Measurements from ENCODE around the gene HSF2BP. TPM values are rescaled to one million over a fixed set of nuclear protein-coding genes. Genes with fewer than 3 reads are reported as not detected.

HSF2BP gene
- polyA plus RNA-seq, 1 experiment, result 1.1 TPM

GRCh38 chr21:43658088-43658741 is 1.1 kb downstream of the HSF2BP start:
- Histone ChIP-seq H3K27ac (ENCODE audit: low read depth, low read length) (no peak overlapping the region), H3K27me3 (ENCODE audit: control insufficient read depth, insufficient read depth, low read length) (no peaks in the 10 kb centered on the region), H3K9me3 (ENCODE audit: control insufficient read depth, insufficient read depth, low read length) (peaks cover 9% of the 10 kb centered on the region; the same call in 1 of the 2 replicates), H3K4me3 (ENCODE audit: low read depth, low read length) (no peak overlapping the region)
- TF ChIP-seq CTCF (IDR thresholded peaks at IDR 0.05; ENCODE audit: low read depth, low read length), result no peak
- no peak for DNase-seq (ENCODE audit: low read depth, low spot score)
- CTCF ChIA-PET, result interaction anchor here (0.6 kb wide), 1 partner anchor 131 kb away, joined by 3 read pairs; the partner anchor contains the start of gene RRP1
- POLR2A ChIA-PET, result interaction anchor here (1.6 kb wide), 1 partner anchor 70 kb away, joined by 5 read pairs; no protein-coding TSS in a partner anchor

- no peak for DNase-seq (ENCODE audit: low read depth, low spot score)
- Histone ChIP-seq H3K27ac (ENCODE audit: low read depth, low read length) (no peak overlapping the region), H3K4me3 (ENCODE audit: low read depth, low read length) (no peak overlapping the region), H3K9me3 (ENCODE audit: control insufficient read depth, insufficient read depth, low read length) (peaks cover 9% of the 10 kb centered on the region; the same call in 1 of the 2 replicates), H3K27me3 (ENCODE audit: control insufficient read depth, insufficient read depth, low read length) (no peaks in the 10 kb centered on the region)
- ChIA-PET CTCF (interaction anchor here (1.2 kb wide), 1 partner anchor 12 kb away, joined by 8 read pairs; no protein-coding TSS in a partner anchor), POLR2A (no interaction called here)
- no peak for TF ChIP-seq CTCF (IDR thresholded peaks at IDR 0.05; ENCODE audit: low read depth, low read length)
Observed at GRCh38 chr21:43657355-43658087, 1.8 kb downstream of the HSF2BP start.

- Histone ChIP-seq H3K27me3 (ENCODE audit: control insufficient read depth, insufficient read depth, low read length) (no peaks in the 10 kb centered on the region), H3K4me3 (ENCODE audit: low read depth, low read length) (no peak overlapping the region), H3K9me3 (ENCODE audit: control insufficient read depth, insufficient read depth, low read length) (peaks cover 9% of the 10 kb centered on the region; the same call in 1 of the 2 replicates), H3K27ac (ENCODE audit: low read depth, low read length) (no peak overlapping the region)
- POLR2A ChIA-PET, result no interaction called here
- DNase-seq (ENCODE audit: low read depth, low spot score), result no peak
- CTCF ChIA-PET, result interaction anchor here (0.7 to 0.9 kb wide), 2 partner anchors 9 kb away, joined by 4 read pairs; no protein-coding TSS in a partner anchor
- no peak for TF ChIP-seq CTCF (IDR thresholded peaks at IDR 0.05; ENCODE audit: low read depth, low read length)
Observed at GRCh38 chr21:43654806-43655489, 4.3 kb downstream of the HSF2BP start.

GRCh38 chr21:43653626-43654025 is 5.7 kb downstream of the HSF2BP start:
- DNase-seq (ENCODE audit: low read depth, low spot score), result no peak
- Histone ChIP-seq H3K9me3 (ENCODE audit: control insufficient read depth, insufficient read depth, low read length) (peaks cover 5% of the 10 kb centered on the region; the same call in 1 of the 2 replicates), H3K27ac (ENCODE audit: low read depth, low read length) (no peak overlapping the region), H3K4me3 (ENCODE audit: low read depth, low read length) (no peak overlapping the region), H3K27me3 (ENCODE audit: control insufficient read depth, insufficient read depth, low read length) (no peaks in the 10 kb centered on the region)
- POLR2A ChIA-PET, result no interaction called here
- no peak for TF ChIP-seq CTCF (IDR thresholded peaks at IDR 0.05; ENCODE audit: low read depth, low read length)
- CTCF ChIA-PET, result no interaction called here
